GM23248 (cell line): ENCODE data around the gene MACROD2.

ENCODE experiments used
- EZH2 ChIP-seq: fragments of 200-600 bp; sonication (generic); IDR thresholded peaks from 2 replicates; pipeline ENCODE4 v1.6.1; 2018; ENCODE audit warnings: antibody characterized with exemption, mild to moderate bottlenecking; ENCODE audit not compliant: insufficient read depth, poor library complexity, severe bottlenecking
- EZH2phosphoT487 ChIP-seq: fragments of 200-600 bp; sonication (generic); IDR thresholded peaks from 2 replicates; pipeline ENCODE4 v1.6.1; 2018; ENCODE audit warnings: antibody characterized with exemption, moderate library complexity, mild to moderate bottlenecking, low read depth; ENCODE audit not compliant: insufficient read depth

GRCh38 chr20:15902493-15902892, 1907.2 kb downstream of the MACROD2 start:
- TF ChIP-seq EZH2phosphoT487 (no peak), EZH2 (no peak)
